ENCODE measurements around the gene PLAAT4.
"Not testable (repeated sequence)": the region's sequence is repeated elsewhere in the genome, so short reads cannot be mapped to it uniquely, and the experiment has no call there.

Gene PLAAT4

DNA sequence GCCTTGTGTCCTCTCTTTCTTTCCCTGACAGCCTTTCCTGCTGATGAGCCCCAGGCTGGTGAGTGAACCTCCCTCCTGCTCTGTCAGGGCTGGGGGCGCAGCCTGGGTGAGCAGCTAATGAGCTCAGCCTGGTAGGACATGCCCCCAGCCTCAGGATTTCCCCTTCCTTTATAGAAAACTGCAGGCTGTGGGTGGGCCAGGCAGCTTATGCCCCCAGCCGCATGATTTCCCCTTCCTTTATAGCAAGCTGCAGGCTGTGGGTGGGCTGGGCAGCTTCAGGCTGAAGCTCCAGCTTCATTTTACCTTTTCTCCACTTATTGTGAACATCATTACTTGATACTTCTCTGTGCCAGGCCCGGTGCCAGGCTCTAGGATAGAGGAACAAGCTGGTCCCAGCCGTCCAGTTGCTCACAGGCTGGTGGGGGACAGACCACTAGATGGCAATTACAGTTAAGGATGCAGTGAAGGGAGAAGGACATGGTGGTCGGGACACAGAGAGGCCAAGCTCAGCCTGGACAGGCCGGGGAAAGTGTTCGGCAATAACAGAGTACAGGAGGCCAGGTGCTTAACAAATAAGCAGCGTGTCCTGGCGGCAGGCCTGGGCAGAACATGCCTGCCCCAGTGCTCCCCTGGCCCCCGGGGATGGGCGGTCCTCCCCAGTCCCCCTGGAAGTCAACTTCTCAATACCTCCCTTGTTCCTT is 25.4 kb upstream of the PLAAT4 start:
- no peak for DNase-seq

DNA sequence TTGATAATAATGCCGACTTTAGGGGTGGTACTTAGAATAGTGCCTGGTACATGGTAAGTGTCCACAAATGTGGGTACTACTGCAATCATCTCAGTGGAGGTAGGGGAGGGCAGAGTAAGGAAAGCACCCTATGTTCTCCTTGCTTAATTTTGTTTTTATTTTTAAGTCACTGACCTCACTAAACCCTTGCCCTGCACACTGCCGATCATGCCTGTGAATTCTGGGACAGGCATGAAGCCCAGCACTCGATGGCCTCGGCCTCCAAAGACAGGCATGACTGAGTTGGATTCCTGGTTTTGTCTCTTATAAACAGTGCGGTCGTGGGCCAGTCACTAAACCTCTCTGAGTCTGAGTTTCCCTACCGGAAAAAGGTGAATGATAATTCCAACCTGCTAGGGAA is 23.8 kb upstream of the PLAAT4 start:
- DNase-seq = no peak

- DNase-seq = no peak
These were observed 20.5 kb upstream of the PLAAT4 start for GRCh38 chr11:63516109-63516508.

DNA sequence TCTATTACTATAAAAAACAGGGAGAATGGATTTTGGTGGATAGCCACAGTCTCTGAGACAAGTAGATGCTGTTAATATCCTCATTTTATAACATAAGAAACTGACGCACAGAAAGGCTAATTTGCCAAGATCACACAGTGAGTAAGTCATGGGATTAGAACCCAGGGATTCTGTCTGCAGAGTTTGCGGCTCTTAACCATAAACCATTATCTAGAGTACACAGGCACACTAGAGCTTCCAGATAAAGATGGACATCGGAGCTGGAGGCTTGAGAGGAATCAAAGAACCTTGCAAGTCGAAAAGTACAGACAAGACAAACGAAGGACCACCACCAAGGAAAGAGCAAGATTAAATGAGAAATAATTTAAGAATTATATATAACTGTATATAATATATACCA is 19.5 kb upstream of the PLAAT4 start:
- DNase-seq = no peak

DNA sequence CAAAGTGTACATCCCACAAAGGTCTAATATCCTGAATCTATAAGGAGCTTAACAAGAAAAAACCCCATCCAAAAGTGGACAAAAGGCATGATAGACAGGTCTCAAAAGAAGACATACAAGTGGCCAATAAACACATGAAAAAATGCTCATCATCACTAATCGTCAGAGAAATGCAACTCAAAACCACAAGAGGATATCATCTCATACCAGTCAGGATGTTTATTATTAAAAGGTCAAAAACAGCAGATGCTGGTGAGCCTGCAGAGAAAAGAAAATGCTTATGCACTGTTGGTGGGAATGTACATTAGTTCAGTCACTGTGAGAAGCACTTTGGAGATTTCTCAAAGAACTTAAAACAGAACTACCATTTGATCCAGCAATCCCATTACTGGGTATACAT is 18.1 kb upstream of the PLAAT4 start:
- no peak for DNase-seq

DNA sequence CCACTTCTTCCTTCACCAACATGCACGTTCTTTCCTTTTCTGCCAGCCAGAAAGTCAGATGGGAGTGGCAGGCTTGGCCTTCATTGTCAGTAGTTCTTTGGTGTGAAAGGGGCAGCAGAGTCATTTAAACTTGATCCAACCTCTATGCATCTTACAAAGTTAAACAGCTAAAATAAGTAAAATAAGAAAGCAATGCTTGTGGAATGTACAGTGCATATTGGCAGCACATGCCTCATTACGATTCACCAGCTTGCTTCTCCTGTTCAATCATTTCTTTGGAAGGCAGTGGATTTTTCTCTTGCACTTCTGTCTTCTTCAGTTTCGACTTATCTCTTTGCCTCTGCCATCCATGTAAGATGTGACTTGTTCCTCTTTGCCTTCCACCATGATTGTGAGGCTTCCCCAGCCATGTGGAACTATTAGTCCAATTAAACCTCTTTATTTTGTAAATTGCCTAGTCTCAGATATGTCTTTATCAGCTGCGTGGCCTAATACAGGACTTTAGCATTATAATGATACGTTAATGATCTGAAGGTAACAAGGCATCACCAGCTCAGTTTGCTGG is 15.9 kb upstream of the PLAAT4 start:
- DNase-seq = no peak

- DNase-seq = no peak
These were observed 14.7 kb upstream of the PLAAT4 start for GRCh38 chr11:63521896-63522295.

GRCh38 chr11:63523151-63523550 is 13.5 kb upstream of the PLAAT4 start:
- DNase-seq = no peak

- DNase-seq = no peak
These were observed 8.9 kb upstream of the PLAAT4 start for GRCh38 chr11:63527667-63528066.

- not testable (repeated sequence) for DNase-seq
These were observed 8.5 kb upstream of the PLAAT4 start for GRCh38 chr11:63528156-63528555.

DNA sequence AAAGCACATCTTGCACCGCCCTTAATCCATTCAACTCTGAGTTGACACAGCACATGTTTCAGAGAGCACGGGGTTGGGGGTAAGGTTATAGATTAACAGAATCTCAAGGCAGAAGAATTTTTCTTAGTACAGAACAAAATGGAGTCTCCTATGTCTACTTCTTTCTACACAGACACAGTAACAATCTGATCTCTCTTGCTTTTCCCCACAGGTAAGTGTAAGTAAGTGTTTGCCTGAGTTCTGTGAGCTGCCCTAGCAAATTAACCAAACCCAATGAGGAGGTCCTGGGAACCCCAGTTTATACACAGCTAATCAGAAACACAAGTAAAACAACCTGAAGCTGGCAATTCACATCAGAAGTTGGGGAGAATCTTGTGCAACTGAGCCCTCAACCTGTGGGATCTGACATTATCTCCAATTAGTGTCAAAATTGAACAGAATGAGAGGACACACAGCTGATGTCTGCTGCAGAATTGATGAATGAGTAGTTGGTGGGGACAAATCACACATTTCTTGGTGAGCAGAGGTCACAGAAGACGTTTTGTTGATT is 7.8 kb upstream of the PLAAT4 start:
- DNase-seq = not testable (repeated sequence)

DNA sequence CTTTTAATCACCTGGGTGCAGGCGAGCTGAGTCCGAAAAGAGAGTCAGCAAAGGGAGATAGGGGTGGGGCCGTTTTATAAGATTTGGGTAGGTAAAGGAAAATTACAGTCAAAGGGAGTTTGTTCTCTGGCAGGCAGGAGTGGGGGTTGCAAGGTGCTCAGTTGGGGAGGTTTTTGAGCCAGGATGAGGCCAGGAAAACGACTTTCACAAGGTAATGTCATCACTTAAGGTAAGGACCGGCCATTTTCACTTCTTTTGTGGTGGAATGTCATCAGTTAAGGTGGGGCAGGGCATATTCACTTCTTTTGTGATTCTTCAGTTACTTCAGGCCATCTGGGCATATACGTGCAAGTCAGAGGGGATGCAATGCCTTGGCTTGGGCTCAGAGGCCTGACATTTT is 7.2 kb upstream of the PLAAT4 start:
- not testable (repeated sequence) for DNase-seq

- no peak for DNase-seq
These were observed 6.6 kb upstream of the PLAAT4 start for GRCh38 chr11:63530021-63530420.

- DNase-seq = not testable (repeated sequence)
These were observed 5.4 kb upstream of the PLAAT4 start for GRCh38 chr11:63531074-63531792.

DNA sequence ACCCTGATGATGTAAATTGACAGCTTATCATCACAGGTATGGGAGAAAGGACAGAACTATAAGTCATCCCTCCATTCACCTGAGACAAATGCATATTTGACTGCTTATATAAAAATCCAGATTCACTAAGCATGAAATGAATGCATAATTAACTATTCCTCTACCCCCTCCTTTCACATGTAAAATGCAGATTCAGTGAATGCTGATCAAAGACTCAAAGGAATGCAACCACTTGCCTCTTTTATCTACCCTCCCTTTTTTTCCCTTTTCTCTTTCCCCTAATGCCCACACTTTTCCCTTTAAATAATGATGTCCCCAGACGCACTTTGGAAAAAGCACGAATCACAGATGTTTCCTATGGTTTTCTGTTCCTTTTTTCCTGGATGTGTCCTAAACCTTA is 4.5 kb upstream of the PLAAT4 start:
- no peak for DNase-seq

- DNase-seq = no peak
These were observed 3.7 kb upstream of the PLAAT4 start for GRCh38 chr11:63532799-63533475.

GRCh38 chr11:63534076-63534475 is 2.5 kb upstream of the PLAAT4 start:
- no peak for DNase-seq

DNA sequence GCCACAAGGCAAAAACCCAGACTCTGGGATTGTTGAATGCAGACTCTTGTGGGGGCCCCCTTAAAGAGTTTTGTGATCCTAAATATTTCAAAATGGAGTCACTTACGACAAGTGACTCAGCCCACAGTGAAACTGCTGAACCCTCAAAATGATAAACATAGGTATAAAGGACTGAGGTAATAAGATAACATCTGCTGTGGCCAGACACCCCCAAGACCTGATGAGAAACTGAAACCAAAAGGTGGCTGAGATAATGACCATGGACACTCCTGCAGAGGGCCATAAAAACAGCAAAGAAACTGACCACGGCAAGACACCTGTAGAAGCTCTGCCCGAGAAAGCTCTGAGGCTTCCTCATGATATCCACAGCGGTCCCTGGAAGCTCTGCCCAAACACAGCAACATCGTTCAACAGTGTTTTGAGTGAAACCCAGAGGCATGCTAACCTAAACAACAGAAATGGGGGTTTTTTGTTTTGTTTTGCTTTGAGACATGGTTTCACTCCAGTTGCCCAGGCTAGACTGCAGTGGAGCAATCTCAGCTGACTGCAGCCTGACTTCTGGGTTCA is 1.6 kb upstream of the PLAAT4 start:
- no peak for DNase-seq

- no peak for DNase-seq
These were observed 874 bp upstream of the PLAAT4 start for GRCh38 chr11:63535734-63536133.

DNA sequence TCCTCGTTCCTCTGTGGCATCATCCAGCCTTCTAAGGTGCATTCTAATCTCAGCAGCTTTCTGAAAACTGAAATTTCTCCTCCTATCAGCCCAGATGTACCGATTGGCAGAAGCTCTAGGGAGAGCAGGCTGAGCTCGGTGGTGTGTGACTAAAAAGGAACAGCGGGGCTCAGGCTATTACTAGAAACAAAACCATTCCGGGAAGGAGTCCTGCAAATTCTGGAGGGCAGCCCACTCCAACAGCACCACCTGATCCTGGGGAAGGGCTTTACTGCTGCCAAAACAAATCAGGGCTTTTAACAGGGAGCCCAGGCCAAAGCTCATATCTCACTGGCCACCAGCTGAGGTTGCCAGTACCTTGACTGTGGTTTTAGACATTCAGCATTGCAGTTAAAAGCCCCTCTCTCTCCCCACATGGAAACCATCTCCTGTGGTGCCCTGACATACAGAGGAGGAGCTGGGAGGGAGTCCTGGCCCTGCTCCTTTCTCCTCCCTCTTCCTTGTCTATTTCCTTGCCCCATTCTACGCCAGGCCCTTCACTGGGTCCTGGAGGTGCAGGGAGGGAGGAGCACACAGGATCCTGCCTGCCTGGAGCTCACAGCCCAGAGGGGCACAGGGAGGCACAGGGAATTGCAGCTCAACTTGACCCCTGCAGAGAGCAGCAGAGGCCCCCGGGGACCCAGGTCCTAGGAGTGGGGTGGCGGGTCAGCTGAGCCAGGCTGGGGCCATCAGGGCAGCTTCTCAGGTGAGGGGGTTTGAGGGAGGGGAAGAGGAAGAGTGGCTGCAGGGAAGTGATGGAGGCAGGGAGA is 889 bp downstream of the PLAAT4 start:
- DNase-seq = no peak

GRCh38 chr11:63542506-63542905 is 5.9 kb downstream of the PLAAT4 start:
- not testable (repeated sequence) for DNase-seq

DNA sequence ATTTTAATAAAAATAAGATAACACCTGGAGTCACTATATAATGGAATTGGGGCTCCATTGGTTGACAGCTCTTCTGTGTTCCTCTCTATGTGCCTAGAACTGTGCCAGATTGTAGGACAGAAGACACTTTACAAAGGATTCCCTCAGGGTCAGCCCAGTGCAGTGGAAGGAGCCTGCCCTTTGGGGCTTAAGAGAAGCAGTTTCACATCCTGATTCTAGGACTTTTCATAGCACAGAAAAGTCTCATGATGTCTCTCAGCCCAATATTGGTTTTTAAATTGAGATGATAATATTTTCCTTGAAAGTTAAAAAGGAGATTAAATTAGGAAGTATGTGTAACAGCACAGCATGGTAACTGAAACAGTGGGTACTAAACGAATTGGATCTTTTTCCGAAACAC is 7.1 kb downstream of the PLAAT4 start:
- DNase-seq = no peak
